HEK293 (cell line): ENCODE results near the gene P2RX7.
A peak's percentile ranks its signal among the peaks of the same experiment; 100 is the strongest.

ENCODE experiments used
- GLIS1 ChIP-seq: fragments of 450-650 bp; formaldehyde crosslinking; IDR thresholded peaks from 2 replicates; pipeline ENCODE4 v1.5.1; 2016; ENCODE audit warnings: missing biosample characterization, missing genetic modification characterization
- HOXC10 ChIP-seq: sonication (generic); formaldehyde crosslinking; IDR thresholded peaks from 2 replicates; pipeline ENCODE4 v1.8.1; 2023; ENCODE audit warnings: mild to moderate bottlenecking, missing genetic modification reagents
- PRDM1 ChIP-seq: fragments of 450-650 bp; formaldehyde crosslinking; IDR thresholded peaks from 2 replicates; pipeline ENCODE4; 2016; ENCODE audit warnings: missing biosample characterization, missing genetic modification characterization
- WT1 ChIP-seq: fragments of 450-650 bp; formaldehyde crosslinking; IDR thresholded peaks from 2 replicates; pipeline ENCODE4 v1.5.1; 2016; ENCODE audit warnings: missing biosample characterization, missing genetic modification characterization
- YY2 ChIP-seq: fragments of 450-650 bp; formaldehyde crosslinking; IDR thresholded peaks from 2 replicates; pipeline ENCODE4 v1.5.1; 2016; ENCODE audit warnings: missing biosample characterization, missing genetic modification characterization
- ZEB2 ChIP-seq: fragments of 450-650 bp; formaldehyde crosslinking; IDR thresholded peaks from 2 replicates; pipeline ENCODE4 v1.5.1; 2016; ENCODE audit warnings: missing biosample characterization, missing genetic modification characterization
- ZIC2 ChIP-seq: fragments of 450-650 bp; formaldehyde crosslinking; IDR thresholded peaks from 2 replicates; pipeline ENCODE4 v1.5.1; 2016; ENCODE audit warnings: missing biosample characterization, missing genetic modification characterization
- ZNF112 ChIP-seq: fragments of 450-650 bp; formaldehyde crosslinking; IDR thresholded peaks from 2 replicates; pipeline ENCODE4 v1.5.0; 2017; ENCODE audit warnings: missing biosample characterization, missing genetic modification characterization
- ZNF214 ChIP-seq: fragments of 450-650 bp; formaldehyde crosslinking; IDR thresholded peaks from 2 replicates; pipeline ENCODE4 v1.5.1; 2017; ENCODE audit warnings: missing biosample characterization, mild to moderate bottlenecking, missing genetic modification characterization, borderline replicate concordance
- ZNF221 ChIP-seq: fragments of 450-650 bp; formaldehyde crosslinking; IDR thresholded peaks from 2 replicates; pipeline ENCODE4 v1.5.1; 2017; ENCODE audit warnings: missing biosample characterization, missing genetic modification characterization, borderline replicate concordance
- ZNF23 ChIP-seq: fragments of 450-650 bp; formaldehyde crosslinking; IDR thresholded peaks from 2 replicates; pipeline ENCODE4 v1.5.1; 2016; ENCODE audit warnings: missing biosample characterization, missing genetic modification characterization, borderline replicate concordance
- ZNF404 ChIP-seq: fragments of 450-650 bp; formaldehyde crosslinking; IDR thresholded peaks from 2 replicates; pipeline ENCODE4 v1.5.1; 2017; ENCODE audit warnings: missing biosample characterization, missing genetic modification characterization
- ZNF529 ChIP-seq: fragments of 450-650 bp; formaldehyde crosslinking; IDR thresholded peaks from 2 replicates; pipeline ENCODE4 v1.5.1; 2017; ENCODE audit warnings: missing genetic modification characterization, missing biosample characterization; ENCODE audit not compliant: insufficient replicate concordance
- ZNF558 ChIP-seq: fragments of 450-650 bp; formaldehyde crosslinking; IDR thresholded peaks from 2 replicates; pipeline ENCODE4 v1.5.1; 2016; ENCODE audit warnings: missing biosample characterization, missing genetic modification characterization
- ZNF791 ChIP-seq: fragments of 450-650 bp; formaldehyde crosslinking; IDR thresholded peaks from 2 replicates; pipeline ENCODE4 v1.5.1; 2016; ENCODE audit warnings: missing biosample characterization, missing genetic modification characterization
- ZNF830 ChIP-seq: fragments of 450-650 bp; IDR thresholded peaks from 2 replicates; pipeline ENCODE4 v1.5.0; 2018; ENCODE audit warnings: missing biosample characterization, missing genetic modification characterization, low read depth, mild to moderate bottlenecking, moderate library complexity
- TF ChIP-seq, protein P1 (sequence below): fragments of 450-650 bp; formaldehyde crosslinking; IDR thresholded peaks from 2 replicates; pipeline ENCODE4 v1.5.1; 2017; ENCODE audit warnings: missing biosample characterization, mild to moderate bottlenecking, missing genetic modification characterization, moderate library complexity
- TF ChIP-seq, protein P2 (sequence below): fragments of 450-650 bp; formaldehyde crosslinking; IDR thresholded peaks from 2 replicates; pipeline ENCODE4 v1.5.1; 2016; ENCODE audit warnings: missing biosample characterization, missing genetic modification characterization, low read depth
- TF ChIP-seq, protein P3 (sequence below): fragments of 450-650 bp; formaldehyde crosslinking; IDR thresholded peaks from 2 replicates; pipeline ENCODE4 v1.5.1; 2016; ENCODE audit warnings: missing biosample characterization, missing genetic modification characterization
- TF ChIP-seq, protein P4 (sequence below): fragments of 450-650 bp; formaldehyde crosslinking; IDR thresholded peaks from 2 replicates; pipeline ENCODE4 v1.5.1; 2016; ENCODE audit warnings: missing biosample characterization, missing genetic modification characterization
- TF ChIP-seq, protein P5 (sequence below): fragments of 450-650 bp; formaldehyde crosslinking; IDR thresholded peaks from 2 replicates; pipeline ENCODE4 v1.5.1; 2016; ENCODE audit warnings: missing biosample characterization, missing genetic modification characterization
- TF ChIP-seq, protein P6 (sequence below): fragments of 450-650 bp; formaldehyde crosslinking; IDR thresholded peaks from 2 replicates; pipeline ENCODE4 v1.5.1; 2016; ENCODE audit warnings: missing biosample characterization, missing genetic modification characterization, borderline replicate concordance
- TF ChIP-seq, protein P7 (sequence below): fragments of 450-650 bp; formaldehyde crosslinking; IDR thresholded peaks from 2 replicates; pipeline ENCODE4; 2016; ENCODE audit warnings: missing biosample characterization, missing genetic modification characterization

P2RX7 gene

DNA sequence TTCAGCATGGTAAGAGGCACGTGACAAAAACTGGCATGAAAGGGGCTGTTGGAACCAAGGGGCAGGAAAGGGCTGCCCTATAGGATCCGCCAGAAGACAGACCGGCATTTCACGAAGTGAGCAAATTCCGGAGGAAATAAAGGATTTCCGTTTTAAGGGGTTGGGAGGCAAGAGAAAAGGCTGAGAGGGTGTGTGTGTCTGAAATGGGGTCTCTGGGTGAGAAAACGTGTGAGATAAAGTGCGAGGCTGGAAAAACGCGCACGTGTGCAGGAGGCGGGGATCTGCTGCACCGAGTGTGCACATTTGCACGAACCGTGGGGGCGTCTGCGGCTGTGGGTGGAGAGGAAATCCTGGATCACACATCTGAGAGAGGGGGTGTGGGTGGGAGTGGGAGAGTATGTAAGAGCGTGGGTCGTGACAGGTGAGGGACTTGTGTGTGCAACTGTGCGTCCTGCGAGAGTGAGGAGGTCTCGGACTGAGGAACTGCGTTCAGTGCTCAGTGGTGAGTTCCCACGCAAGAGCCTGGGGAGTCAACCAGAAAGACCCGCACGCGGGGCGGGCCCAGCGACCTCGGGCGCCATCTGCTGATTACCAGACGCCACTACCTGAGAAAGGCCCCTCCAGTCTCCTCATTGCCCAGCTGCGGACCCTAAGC, 37.0 kb upstream of the P2RX7 start (continued):
- no peak for TF ChIP-seq ZNF23 (tag by site-specific recombination)
- no peak for TF ChIP-seq ZNF221 (tag by site-specific recombination)
- no peak for TF ChIP-seq PRDM1
- TF ChIP-seq ZNF558 (tag by site-specific recombination): no peak
- TF ChIP-seq YY2 (tag by site-specific recombination): no peak
- TF ChIP-seq, protein P1, sequence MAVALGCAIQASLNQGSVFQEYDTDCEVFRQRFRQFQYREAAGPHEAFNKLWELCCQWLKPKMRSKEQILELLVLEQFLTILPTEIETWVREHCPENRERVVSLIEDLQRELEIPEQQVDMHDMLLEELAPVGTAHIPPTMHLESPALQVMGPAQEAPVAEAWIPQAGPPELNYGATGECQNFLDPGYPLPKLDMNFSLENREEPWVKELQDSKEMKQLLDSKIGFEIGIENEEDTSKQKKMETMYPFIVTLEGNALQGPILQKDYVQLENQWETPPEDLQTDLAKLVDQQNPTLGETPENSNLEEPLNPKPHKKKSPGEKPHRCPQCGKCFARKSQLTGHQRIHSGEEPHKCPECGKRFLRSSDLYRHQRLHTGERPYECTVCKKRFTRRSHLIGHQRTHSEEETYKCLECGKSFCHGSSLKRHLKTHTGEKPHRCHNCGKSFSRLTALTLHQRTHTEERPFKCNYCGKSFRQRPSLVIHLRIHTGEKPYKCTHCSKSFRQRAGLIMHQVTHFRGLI: no peak
- 0 out of 2 replicates have a peak, but pooled peaks have one; percentile 66 for TF ChIP-seq ZEB2 (tag by site-specific recombination)
- no peak for TF ChIP-seq HOXC10 (CRISPR knock-in tag)
- TF ChIP-seq, protein P2, sequence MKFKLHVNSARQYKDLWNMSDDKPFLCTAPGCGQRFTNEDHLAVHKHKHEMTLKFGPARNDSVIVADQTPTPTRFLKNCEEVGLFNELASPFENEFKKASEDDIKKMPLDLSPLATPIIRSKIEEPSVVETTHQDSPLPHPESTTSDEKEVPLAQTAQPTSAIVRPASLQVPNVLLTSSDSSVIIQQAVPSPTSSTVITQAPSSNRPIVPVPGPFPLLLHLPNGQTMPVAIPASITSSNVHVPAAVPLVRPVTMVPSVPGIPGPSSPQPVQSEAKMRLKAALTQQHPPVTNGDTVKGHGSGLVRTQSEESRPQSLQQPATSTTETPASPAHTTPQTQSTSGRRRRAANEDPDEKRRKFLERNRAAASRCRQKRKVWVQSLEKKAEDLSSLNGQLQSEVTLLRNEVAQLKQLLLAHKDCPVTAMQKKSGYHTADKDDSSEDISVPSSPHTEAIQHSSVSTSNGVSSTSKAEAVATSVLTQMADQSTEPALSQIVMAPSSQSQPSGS: no peak
- TF ChIP-seq, protein P3, sequence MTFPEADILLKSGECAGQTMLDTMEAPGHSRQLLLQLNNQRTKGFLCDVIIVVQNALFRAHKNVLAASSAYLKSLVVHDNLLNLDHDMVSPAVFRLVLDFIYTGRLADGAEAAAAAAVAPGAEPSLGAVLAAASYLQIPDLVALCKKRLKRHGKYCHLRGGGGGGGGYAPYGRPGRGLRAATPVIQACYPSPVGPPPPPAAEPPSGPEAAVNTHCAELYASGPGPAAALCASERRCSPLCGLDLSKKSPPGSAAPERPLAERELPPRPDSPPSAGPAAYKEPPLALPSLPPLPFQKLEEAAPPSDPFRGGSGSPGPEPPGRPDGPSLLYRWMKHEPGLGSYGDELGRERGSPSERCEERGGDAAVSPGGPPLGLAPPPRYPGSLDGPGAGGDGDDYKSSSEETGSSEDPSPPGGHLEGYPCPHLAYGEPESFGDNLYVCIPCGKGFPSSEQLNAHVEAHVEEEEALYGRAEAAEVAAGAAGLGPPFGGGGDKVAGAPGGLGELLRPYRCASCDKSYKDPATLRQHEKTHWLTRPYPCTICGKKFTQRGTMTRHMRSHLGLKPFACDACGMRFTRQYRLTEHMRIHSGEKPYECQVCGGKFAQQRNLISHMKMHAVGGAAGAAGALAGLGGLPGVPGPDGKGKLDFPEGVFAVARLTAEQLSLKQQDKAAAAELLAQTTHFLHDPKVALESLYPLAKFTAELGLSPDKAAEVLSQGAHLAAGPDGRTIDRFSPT (tag by site-specific recombination): no peak
- TF ChIP-seq, protein P4, sequence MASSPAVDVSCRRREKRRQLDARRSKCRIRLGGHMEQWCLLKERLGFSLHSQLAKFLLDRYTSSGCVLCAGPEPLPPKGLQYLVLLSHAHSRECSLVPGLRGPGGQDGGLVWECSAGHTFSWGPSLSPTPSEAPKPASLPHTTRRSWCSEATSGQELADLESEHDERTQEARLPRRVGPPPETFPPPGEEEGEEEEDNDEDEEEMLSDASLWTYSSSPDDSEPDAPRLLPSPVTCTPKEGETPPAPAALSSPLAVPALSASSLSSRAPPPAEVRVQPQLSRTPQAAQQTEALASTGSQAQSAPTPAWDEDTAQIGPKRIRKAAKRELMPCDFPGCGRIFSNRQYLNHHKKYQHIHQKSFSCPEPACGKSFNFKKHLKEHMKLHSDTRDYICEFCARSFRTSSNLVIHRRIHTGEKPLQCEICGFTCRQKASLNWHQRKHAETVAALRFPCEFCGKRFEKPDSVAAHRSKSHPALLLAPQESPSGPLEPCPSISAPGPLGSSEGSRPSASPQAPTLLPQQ (tag by site-specific recombination): peak; percentile 95
- TF ChIP-seq GLIS1 (tag by site-specific recombination): peak; percentile 35; the same call in 1 of the 2 replicates
- TF ChIP-seq, protein P5, sequence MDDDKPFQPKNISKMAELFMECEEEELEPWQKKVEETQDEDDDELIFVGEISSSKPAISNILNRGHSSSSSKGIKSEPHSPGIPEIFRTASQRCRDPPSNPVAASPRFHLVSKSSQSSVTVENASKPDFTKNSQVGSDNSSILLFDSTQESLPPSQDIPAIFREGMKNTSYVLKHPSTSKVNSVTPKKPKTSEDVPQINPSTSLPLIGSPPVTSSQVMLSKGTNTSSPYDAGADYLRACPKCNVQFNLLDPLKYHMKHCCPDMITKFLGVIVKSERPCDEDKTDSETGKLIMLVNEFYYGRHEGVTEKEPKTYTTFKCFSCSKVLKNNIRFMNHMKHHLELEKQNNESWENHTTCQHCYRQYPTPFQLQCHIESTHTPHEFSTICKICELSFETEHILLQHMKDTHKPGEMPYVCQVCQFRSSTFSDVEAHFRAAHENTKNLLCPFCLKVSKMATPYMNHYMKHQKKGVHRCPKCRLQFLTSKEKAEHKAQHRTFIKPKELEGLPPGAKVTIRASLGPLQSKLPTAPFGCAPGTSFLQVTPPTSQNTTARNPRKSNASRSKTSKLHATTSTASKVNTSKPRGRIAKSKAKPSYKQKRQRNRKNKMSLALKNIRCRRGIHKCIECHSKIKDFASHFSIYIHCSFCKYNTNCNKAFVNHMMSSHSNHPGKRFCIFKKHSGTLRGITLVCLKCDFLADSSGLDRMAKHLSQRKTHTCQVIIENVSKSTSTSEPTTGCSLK: no peak
- no peak for TF ChIP-seq ZNF214 (tag by site-specific recombination)
- TF ChIP-seq, protein P6, sequence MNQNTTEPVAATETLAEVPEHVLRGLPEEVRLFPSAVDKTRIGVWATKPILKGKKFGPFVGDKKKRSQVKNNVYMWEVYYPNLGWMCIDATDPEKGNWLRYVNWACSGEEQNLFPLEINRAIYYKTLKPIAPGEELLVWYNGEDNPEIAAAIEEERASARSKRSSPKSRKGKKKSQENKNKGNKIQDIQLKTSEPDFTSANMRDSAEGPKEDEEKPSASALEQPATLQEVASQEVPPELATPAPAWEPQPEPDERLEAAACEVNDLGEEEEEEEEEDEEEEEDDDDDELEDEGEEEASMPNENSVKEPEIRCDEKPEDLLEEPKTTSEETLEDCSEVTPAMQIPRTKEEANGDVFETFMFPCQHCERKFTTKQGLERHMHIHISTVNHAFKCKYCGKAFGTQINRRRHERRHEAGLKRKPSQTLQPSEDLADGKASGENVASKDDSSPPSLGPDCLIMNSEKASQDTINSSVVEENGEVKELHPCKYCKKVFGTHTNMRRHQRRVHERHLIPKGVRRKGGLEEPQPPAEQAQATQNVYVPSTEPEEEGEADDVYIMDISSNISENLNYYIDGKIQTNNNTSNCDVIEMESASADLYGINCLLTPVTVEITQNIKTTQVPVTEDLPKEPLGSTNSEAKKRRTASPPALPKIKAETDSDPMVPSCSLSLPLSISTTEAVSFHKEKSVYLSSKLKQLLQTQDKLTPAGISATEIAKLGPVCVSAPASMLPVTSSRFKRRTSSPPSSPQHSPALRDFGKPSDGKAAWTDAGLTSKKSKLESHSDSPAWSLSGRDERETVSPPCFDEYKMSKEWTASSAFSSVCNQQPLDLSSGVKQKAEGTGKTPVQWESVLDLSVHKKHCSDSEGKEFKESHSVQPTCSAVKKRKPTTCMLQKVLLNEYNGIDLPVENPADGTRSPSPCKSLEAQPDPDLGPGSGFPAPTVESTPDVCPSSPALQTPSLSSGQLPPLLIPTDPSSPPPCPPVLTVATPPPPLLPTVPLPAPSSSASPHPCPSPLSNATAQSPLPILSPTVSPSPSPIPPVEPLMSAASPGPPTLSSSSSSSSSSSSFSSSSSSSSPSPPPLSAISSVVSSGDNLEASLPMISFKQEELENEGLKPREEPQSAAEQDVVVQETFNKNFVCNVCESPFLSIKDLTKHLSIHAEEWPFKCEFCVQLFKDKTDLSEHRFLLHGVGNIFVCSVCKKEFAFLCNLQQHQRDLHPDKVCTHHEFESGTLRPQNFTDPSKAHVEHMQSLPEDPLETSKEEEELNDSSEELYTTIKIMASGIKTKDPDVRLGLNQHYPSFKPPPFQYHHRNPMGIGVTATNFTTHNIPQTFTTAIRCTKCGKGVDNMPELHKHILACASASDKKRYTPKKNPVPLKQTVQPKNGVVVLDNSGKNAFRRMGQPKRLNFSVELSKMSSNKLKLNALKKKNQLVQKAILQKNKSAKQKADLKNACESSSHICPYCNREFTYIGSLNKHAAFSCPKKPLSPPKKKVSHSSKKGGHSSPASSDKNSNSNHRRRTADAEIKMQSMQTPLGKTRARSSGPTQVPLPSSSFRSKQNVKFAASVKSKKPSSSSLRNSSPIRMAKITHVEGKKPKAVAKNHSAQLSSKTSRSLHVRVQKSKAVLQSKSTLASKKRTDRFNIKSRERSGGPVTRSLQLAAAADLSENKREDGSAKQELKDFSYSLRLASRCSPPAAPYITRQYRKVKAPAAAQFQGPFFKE (tag by site-specific recombination): no peak
- TF ChIP-seq ZNF529 (tag by site-specific recombination): no peak
- TF ChIP-seq, protein P7, sequence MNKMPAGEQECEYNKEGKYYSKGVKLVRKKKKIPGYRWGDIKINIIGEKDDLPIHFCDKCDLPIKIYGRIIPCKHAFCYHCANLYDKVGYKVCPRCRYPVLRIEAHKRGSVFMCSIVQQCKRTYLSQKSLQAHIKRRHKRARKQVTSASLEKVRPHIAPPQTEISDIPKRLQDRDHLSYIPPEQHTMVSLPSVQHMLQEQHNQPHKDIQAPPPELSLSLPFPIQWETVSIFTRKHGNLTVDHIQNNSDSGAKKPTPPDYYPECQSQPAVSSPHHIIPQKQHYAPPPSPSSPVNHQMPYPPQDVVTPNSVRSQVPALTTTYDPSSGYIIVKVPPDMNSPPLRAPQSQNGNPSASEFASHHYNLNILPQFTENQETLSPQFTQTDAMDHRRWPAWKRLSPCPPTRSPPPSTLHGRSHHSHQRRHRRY (tag by site-specific recombination): no peak
- no peak for TF ChIP-seq ZNF112 (tag by site-specific recombination)
- TF ChIP-seq ZNF791 (tag by site-specific recombination): no peak
- no peak for TF ChIP-seq ZNF404 (tag by site-specific recombination)
- no peak for TF ChIP-seq ZNF830 (tag by site-specific recombination)
- TF ChIP-seq ZIC2 (tag by site-specific recombination): 0 out of 2 replicates have a peak, but pooled peaks have one; percentile 15
- no peak for TF ChIP-seq WT1
